Left lung (tissue), 10 donors: Measurements from ENCODE around the gene PDGFRB. TPM values are rescaled to one million over a fixed set of nuclear protein-coding genes. Genes with fewer than 3 reads are reported as not detected.
A peak's percentile ranks its signal among the peaks of the same experiment; 100 is the strongest.

ENCODE experiments used
- ATAC-seq: fragments of 200-7000 bp; cut with Tn5 transposase; one replicate; pipeline ENCODE4 v1.9.1; 2020; ENCODE audit warnings: moderate library complexity
- DNase-seq, 4 donors: peaks; one replicate each; pipeline ENCODE4 v3.0.0-alpha.2; 2013 to 2020
- H3K27ac ChIP-seq, 2 donors: fragments of 200-600 bp; sonication (generic) in 1 of 2; one replicate each; pipeline versions ENCODE4 v1.5.0 to v1.8.0; 2020 to 2021
- H3K27me3 ChIP-seq, 2 donors: fragments of 200-600 bp; sonication (generic) in 1 of 2; one replicate each; pipeline versions ENCODE4 v1.5.0 to v1.8.0; 2020 to 2021
- H3K36me3 ChIP-seq, 2 donors: fragments of 200-600 bp; sonication (generic) in 1 of 2; one replicate each; pipeline versions ENCODE4 v1.5.0 to v1.8.0; 2020 to 2021
- H3K4me1 ChIP-seq, 2 donors: fragments of 200-600 bp; one replicate each; pipeline ENCODE4 v1.8.0; 2021
- H3K4me3 ChIP-seq, 2 donors: fragments of 200-600 bp; sonication (generic) in 1 of 2; one replicate each; pipeline versions ENCODE4 v1.5.0 to v1.8.0; 2020 to 2021; ENCODE audit warnings: mild to moderate bottlenecking in 1 of 2
- H3K9me3 ChIP-seq, 2 donors: fragments of 200-600 bp; sonication (generic) in 1 of 2; one replicate each; pipeline versions ENCODE4 v1.5.0 to v1.8.0; 2020 to 2021
- CTCF ChIP-seq, 2 donors: fragments of 200-600 bp; sonication (generic) in 1 of 2; IDR thresholded peaks; one replicate each; pipeline versions ENCODE4 v1.5.0 to v1.8.0; 2021; ENCODE audit warnings: antibody characterized with exemption in 2 of 2
- intact Hi-C, 2 donors: fragments of 100-400 bp; cut with DNase I; formaldehyde crosslinking; loops; one replicate each; pipeline versions ENCODE4 v1.11.2 to v1.14.2; 2022
- polyA plus RNA-seq, 6 donors: library from polyadenylated mRNA; unstranded; fragments of 120-200 nt; gene quantifications; one replicate each; pipeline ENCODE4 v1.2.1, GENCODE V29; 2013; ENCODE audit not compliant: insufficient read length in 6 of 6
- total RNA-seq, 2 donors: library from RNA; stranded (reverse); fragmentation: NEBNext Ultra II Directional; extraction: Animal tissue kit (Norgen Biotek cat#: 25700); gene quantifications; one replicate each; pipeline ENCODE4 v1.2.1, GENCODE V29; 2021
- donor health status: DM: no; HTN: yes; CAD: no.
- donor health status: DM: no; HTN: no; CAD: no.

PDGFRB gene
- total and polyA plus RNA-seq, 8 donors, result 129 to 227 (median 214) TPM

GRCh38 chr5:150118561-150119229, 37.0 kb downstream of the PDGFRB start:
- intact Hi-C loops, result no loop called here
- Histone ChIP-seq H3K36me3 (peaks cover 0 to 13% of the 10 kb centered on the region in 2 donors), H3K4me3 (no peak overlapping the region), H3K27ac (no peak overlapping the region), H3K27me3 (no peaks in the 10 kb centered on the region), H3K4me1 (peaks cover 0 to 18% of the 10 kb centered on the region in 2 donors), H3K9me3 (no peaks in the 10 kb centered on the region)
- TF ChIP-seq CTCF (IDR thresholded peaks at IDR 0.05), result no peak
- no peak for ATAC-seq
- DNase-seq, result peak in 1 of 4 donors; percentile 30

DNA sequence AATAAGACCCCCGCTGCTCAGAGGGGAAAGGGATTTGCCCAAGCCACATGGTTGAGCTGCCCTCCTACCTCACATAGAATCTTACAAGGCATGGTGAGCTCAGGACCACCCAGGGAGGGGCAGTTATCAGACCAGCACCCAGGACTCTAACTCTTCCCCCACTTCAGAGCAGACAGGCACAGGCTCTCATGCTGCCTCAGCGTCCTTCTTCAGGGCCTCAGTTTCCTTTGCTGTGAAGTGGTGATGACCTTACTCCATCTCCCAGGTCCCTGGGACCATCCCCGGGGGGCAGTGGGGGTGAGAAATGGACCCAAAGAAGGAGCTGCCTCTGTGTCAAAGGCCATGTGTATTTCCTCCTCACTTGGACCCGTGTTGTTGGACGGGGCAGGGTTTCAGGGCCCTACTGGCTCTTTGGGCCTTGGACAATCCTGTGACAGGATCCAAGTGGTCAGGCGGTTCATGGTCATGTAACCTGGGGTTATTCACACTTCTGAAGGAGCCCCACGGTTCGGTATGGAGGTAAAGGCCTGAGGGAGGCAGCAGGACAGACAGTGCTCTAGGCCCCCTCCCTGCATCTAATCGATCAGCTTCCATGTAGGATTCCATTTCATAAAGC, 37.6 kb downstream of the PDGFRB start:
- Histone ChIP-seq H3K4me3 (no peak overlapping the region), H3K36me3 (peaks cover 0 to 11% of the 10 kb centered on the region in 2 donors), H3K4me1 (peaks cover 2 to 19% of the 10 kb centered on the region in 2 donors), H3K27me3 (no peaks in the 10 kb centered on the region), H3K9me3 (no peaks in the 10 kb centered on the region), H3K27ac (no peak overlapping the region)
- DNase-seq, result peak in 1 of 4 donors; percentile 17
- intact Hi-C loops, result no loop called here
- ATAC-seq, result no peak
- no peak for TF ChIP-seq CTCF (IDR thresholded peaks at IDR 0.05)

DNA sequence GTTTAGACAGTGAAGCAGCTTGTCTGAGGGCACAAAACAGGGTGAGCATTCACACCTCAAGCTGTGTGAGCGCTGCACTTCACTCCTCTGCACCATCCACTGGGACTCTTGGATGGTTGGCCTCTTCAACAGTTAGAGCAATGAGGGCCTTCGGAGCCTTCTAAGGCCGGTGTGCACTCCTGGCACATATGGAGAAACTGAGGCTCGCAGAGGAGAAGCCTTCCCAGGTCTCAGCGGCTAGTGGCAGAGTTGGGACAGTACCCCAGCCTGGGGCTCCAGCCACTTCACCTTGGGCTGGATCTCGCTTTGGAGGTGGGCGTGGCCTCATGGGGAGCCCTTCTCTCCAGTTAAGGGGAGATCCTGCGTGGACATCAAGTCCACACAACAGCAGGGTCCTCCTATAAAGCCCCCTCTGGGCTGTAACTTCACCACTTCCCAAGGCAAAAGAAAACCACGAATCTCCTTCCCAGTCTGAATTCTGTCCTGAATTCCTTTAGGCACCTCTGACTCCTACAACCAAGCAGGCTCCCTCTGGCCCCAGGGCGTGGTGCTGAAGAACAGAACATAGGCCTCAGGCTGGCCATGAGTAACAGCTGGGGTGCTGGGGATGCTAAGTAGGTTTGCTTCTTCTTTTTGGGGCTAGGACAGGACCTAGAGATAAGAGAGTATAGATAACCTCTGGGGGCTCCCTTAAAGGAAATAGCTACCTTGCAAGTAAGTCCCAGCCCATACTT, 38.8 kb downstream of the PDGFRB start:
- no peak for TF ChIP-seq CTCF (IDR thresholded peaks at IDR 0.05)
- Histone ChIP-seq H3K9me3 (no peaks in the 10 kb centered on the region), H3K27me3 (no peaks in the 10 kb centered on the region), H3K4me1 (peaks cover 5 to 11% of the 10 kb centered on the region in 2 donors), H3K4me3 (no peak overlapping the region), H3K27ac (no peak overlapping the region), H3K36me3 (peaks cover 0 to 11% of the 10 kb centered on the region in 2 donors)
- intact Hi-C loops, result no loop called here
- ATAC-seq, result no peak
- no peak for DNase-seq

GRCh38 chr5:150114773-150115408, 40.8 kb downstream of the PDGFRB start:
- no peak for TF ChIP-seq CTCF (IDR thresholded peaks at IDR 0.05)
- DNase-seq (no peak), ATAC-seq (no peak)

More at GRCh38 chr5:150114773-150115408, 40.8 kb downstream of the PDGFRB start:
- H3K36me3 ChIP-seq, result peaks cover 0 to 11% of the 10 kb centered on the region in 2 donors
- no peaks in the 10 kb centered on the region for H3K27me3 ChIP-seq
- H3K27ac ChIP-seq, result no peak overlapping the region
- no peaks in the 10 kb centered on the region for H3K9me3 ChIP-seq
- intact Hi-C loops, result no loop called here
- peaks cover 5 to 11% of the 10 kb centered on the region in 2 donors for H3K4me1 ChIP-seq
- H3K4me3 ChIP-seq, result no peak overlapping the region
